GM19455 (cell line): Measurements from ENCODE around the gene PNPLA3.

Experiments used
- ATAC-seq: cut with Tn5 transposase; IDR thresholded peaks from one replicate; pipeline ENCODE4 v1.9.1; 2021; ENCODE audit not compliant: unreplicated experiment

PNPLA3 gene

GRCh38 chr22:43923191-43923590, 414 bp upstream of the PNPLA3 start:
- no peak for ATAC-seq

- ATAC-seq = no peak
Observed at GRCh38 chr22:43924877-43925276, 1.3 kb downstream of the PNPLA3 start.

- no peak for ATAC-seq
Observed at GRCh38 chr22:43925433-43926348, 2.1 kb downstream of the PNPLA3 start.

- ATAC-seq = no peak
Observed at GRCh38 chr22:43926349-43926710, 2.7 kb downstream of the PNPLA3 start.

GRCh38 chr22:43928468-43928867, 4.9 kb downstream of the PNPLA3 start:
- no peak for ATAC-seq

- ATAC-seq = no peak
Observed at GRCh38 chr22:43928908-43929307, 5.3 kb downstream of the PNPLA3 start.

- ATAC-seq = no peak
Observed at GRCh38 chr22:43931771-43932170, 8.2 kb downstream of the PNPLA3 start.

- no peak for ATAC-seq
Observed at GRCh38 chr22:43941449-43941848, 17.8 kb downstream of the PNPLA3 start.

- no peak for ATAC-seq
Observed at GRCh38 chr22:43944670-43945430, 21.2 kb downstream of the PNPLA3 start.

- no peak for ATAC-seq
Observed at GRCh38 chr22:43945632-43946383, 22.2 kb downstream of the PNPLA3 start.

GRCh38 chr22:43946384-43946667, 22.7 kb downstream of the PNPLA3 start:
- no peak for ATAC-seq

GRCh38 chr22:43948836-43949406, 25.3 kb downstream of the PNPLA3 start:
- ATAC-seq = no peak

GRCh38 chr22:43951391-43951790, 27.8 kb downstream of the PNPLA3 start:
- no peak for ATAC-seq

GRCh38 chr22:43951966-43952365, 28.4 kb downstream of the PNPLA3 start:
- ATAC-seq = no peak

GRCh38 chr22:43953988-43954785, 30.6 kb downstream of the PNPLA3 start:
- no peak for ATAC-seq

GRCh38 chr22:43955040-43955882, 31.7 kb downstream of the PNPLA3 start, which contains the start of gene SAMM50:
SAMM50 (plus strand) TSS chr22:43955442; CDS start chr22:43955578, 136 bp downstream.
- ATAC-seq = peak; percentile 84

GRCh38 chr22:43955883-43956782, 32.5 kb downstream of the PNPLA3 start:
- ATAC-seq = no peak

GRCh38 chr22:43956805-43957463, 33.3 kb downstream of the PNPLA3 start:
- no peak for ATAC-seq
